GM19099 (cell line): ENCODE measurements around the gene MMD2.

Experiments
- POLR2A ChIP-seq: IDR thresholded peaks from 3 replicates; pipeline ENCODE4 v1.6.1; 2011; ENCODE audit warnings: low read depth; ENCODE audit not compliant: insufficient read length; ENCODE audit errors: extremely low read depth

Gene MMD2, protein sequence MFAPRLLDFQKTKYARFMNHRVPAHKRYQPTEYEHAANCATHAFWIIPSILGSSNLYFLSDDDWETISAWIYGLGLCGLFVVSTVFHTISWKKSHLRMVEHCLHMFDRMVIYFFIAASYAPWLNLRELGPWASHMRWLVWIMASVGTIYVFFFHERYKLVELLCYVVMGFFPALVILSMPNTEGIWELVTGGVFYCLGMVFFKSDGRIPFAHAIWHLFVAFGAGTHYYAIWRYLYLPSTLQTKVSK

DNA sequence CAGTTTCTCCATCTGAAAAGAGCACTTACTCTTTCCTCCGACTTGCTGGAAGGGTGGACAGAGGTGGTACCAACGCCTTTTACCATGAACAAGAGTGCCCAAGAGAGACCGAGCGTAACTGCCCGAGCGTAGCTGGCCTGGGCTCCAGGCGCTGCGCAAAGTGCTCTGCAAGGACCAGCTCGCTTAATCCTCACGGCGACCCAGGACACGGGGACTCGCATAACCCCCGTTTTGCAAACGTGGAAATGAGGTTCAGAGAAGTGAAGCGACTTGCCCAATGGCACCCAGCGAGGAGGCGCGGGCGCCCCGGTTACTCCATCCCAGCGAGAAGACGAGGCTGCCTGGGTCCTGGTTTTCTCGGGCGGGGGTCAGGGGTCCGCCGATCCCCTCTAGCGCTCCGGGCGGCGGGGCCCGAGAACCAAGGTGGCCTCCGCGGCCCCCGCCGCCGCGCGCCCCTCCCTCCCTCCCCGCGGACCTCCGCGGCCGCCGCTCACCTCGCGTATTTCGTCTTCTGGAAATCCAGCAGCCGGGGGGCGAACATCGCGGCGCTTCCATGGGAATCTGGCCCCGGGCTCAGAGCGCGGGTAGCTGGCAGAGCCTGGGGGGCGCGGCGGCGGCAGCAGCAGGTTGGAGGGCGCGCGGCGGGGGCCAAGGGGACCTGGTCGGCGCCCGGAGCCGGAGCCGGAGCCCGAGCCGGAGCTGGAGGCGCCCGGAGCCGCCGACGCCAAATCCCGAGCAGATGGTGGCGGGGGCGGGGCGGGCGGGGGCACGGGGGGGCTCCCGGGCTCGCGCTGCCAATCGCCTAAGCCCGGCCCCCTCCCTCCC lies at the start of gene MMD2:
Gene MMD2, minus strand, starts transcription at position 711 of the 825 bp plus-strand sequence. Its CDS starts 170 bp downstream, at position 541.
- no peak for TF ChIP-seq POLR2A

DNA sequence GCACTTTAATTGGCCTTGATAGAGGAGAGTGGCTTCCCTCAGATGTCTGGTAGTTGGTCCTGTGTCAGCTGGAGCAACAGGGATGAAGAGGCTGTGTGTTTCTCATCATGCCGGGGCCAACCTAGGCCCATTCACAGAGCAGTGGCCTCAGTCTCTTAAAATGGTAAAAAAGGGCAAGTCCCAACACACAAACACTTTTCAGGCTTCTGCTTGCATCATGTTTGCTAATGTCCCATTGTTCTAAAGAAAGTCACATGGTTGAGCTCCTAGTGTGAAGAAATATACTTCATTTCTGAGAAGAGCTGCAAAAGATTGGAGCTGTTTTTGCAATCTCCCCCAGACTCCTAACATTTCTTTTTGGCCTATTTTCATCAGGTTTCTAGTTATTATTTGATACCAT lies 46.1 kb upstream of the MMD2 start:
- TF ChIP-seq POLR2A = no peak

DNA sequence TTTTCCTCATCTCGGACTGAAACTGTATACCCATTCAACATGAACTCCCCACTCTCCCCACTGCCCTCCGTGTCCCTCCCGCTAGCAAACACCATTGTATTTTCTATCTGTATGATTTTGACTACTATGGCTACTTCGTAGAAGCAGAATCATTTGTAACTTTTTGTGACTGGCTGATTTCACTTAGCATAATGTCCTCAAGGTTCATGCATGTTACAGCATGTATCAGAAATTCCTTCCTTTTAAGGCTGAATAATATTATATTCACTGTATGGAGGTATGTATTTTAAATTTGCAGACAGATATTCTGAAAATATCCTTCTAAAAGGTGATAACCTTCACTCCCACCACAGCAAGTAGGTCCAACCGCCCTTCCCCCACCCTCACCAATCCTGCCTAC lies 42.9 kb upstream of the MMD2 start:
- no peak for TF ChIP-seq POLR2A

DNA sequence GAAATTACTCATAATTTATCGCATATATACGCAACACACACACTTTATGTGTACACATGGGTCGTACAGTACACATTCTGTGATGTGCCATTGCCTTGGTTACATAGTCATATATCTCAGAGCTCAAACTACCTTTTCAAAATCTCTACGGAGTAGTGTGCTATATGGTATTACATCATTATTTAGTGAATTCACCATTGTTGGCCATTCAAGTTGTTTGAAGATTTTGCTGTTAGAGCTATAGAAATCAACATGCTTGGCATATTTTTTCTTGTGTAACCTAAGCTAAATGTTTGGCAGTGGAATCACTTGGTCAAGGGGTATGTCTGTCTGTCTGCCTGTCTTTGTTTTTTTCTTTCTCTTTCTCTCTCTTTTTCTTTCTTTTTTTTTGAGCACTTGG lies 42.0 kb upstream of the MMD2 start:
- TF ChIP-seq POLR2A = no peak

DNA sequence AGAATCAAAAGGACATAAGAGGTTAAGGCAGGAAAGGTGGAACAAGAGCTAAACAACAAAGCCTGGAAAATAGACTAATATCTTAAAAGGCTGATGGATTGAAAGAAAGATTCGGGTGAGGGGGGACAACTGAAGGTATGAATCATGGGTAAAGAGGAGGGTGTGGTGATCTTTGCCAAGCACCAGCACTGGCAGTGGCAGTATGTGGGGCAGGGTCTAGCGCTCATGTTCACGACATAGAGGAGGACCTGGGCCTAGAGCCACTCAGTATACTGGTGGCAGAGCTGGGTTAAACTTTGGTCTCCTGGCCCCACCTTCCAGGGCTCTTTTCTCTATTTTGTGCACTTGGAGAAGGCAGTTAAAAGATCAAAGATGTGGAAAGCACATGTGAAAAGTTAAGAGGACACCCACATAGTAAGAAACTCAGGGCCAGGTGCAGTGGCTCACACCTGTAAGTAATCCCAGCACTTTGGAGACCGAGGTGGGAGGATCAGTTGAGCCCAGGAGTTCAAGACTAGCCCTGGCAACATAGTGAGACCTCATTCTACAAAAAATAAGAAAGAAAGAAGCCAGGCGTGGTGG lies 40.5 kb upstream of the MMD2 start:
- TF ChIP-seq POLR2A = no peak

DNA sequence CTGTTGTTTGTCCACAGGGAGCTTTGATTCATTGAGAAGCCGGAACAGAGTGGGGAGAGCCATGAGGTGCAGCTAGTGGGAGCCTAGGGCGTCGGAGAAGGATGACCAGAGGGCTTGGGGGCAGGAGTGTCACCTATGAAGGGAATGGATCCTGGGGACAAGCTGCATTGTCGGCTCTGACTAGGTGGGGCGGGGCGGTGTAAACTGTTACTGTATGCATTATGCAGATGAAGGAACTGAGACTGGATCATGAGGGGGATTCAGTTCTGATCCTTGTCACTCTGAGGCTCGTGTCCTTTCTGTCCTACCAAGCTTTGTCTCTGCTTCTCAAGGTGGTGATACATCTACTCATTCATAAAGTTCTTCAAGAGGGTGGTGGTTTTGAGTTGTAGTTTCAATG lies 39.9 kb upstream of the MMD2 start:
- TF ChIP-seq POLR2A = no peak

DNA sequence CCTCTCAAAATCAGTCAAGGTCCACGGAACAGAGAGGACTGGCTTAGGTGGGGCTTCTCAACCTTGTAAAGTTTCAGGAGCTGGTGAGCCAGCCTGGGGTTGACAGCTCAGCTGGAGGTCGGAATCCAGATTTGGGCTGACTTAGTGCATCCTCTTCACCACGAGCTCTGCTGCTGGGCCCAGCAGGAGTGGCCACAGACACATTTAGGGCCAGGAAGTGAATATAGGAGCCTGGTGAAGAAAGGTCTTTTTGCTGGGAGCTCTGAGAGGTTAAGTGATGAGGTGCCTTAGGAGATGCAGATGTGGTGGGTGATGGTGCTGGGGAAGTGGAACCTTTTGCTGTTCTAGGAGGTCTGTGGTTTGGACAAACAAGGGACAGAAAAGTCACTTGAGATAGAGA lies 39.3 kb upstream of the MMD2 start:
- TF ChIP-seq POLR2A = no peak

DNA sequence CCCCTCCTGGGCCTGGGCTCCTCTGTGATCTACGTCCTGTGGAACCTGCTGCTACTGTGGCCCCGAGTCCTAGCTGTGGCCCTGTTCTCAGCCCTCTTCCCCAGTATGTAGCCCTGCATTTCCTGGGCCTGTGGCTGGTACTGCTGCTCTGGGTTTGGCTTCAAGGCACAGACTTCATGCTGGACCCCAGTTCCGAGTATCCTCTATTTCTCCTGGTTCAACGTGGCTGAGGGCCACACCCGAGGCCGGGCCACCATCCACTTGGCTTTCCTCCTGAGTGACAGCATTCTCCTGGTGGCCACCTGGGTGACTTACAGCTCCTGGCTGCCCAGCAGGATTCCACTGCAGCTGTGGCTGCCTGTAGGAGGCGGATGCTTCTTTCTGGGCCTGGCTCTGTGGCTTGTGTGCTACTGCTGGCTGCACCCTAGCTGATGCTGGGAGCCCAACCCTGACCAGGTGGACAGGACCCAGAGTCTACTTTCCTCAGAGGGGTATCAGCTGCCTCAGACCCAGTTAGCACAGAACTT lies 37.8 kb upstream of the MMD2 start:
- TF ChIP-seq POLR2A = no peak

DNA sequence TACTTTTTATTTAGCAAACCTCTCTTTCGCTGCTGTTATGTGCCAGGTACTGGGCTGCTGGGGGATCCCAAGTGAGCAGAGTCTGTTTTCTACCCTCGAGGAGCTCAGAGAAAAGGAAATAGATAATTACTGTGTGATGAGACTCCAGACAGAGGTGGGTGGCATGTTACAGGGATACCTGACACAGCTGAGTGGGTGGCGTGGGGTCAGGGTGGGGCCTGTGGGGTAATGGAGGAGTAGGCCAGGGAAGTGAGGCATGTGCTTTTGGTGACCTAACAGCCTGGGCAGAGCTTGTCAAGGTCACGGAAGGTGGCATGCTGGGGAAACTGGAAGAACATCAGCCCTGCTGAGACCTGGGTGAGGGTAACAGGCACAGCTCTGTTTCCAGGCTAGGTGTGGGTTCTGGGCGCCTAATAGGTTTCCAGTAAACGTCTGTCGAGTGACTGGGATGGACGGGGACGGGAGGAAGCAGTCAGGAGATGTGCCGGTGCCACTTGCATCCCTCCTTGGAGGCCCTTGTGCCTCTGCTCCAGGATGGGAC lies 36.5 kb upstream of the MMD2 start:
- TF ChIP-seq POLR2A = no peak

DNA sequence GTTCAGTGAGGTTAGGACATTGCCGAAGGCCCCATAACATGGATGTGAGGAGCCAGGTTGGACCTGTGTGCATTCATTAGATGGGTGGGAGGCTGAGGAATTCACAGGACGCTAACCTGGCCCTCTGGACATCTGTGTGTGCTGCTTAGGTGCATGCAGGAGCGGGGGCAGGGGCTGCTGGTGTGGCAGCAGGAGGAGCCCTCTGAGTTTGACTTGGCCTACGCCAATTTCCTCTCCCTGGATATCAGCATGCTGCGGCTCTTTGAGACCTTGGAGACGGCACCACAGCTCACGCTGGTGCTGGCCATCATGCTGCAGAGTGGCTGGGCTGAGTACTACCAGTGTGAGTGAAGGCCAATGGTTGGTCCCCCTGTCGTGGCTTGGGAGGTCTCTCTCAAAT lies 34.5 kb upstream of the MMD2 start:
- TF ChIP-seq POLR2A = no peak

DNA sequence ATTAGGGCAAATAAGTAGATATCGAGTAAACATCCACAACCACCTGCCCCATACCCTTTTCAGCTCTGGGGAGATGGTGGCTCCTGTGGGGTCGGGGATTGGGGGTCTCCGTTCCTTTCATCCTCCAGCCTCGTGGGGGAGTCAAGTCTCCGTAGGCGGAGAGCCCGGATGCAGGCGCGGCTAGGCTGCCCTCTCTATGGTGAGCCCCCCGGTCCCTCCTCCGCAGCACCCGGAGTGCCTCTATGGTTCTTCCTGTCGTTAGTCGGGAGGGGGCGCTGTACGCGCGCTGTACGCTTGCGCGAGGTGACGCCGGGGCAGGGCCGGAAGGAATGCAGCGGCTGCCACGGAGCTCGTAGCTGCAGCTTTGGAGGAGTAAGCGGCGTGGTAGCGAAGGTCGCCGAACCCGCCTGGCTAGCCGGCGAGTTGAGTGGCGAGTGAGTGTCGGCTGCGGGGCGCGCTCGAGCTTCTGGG lies 14.8 kb upstream of the MMD2 start:
- TF ChIP-seq POLR2A = peak; percentile 81

DNA sequence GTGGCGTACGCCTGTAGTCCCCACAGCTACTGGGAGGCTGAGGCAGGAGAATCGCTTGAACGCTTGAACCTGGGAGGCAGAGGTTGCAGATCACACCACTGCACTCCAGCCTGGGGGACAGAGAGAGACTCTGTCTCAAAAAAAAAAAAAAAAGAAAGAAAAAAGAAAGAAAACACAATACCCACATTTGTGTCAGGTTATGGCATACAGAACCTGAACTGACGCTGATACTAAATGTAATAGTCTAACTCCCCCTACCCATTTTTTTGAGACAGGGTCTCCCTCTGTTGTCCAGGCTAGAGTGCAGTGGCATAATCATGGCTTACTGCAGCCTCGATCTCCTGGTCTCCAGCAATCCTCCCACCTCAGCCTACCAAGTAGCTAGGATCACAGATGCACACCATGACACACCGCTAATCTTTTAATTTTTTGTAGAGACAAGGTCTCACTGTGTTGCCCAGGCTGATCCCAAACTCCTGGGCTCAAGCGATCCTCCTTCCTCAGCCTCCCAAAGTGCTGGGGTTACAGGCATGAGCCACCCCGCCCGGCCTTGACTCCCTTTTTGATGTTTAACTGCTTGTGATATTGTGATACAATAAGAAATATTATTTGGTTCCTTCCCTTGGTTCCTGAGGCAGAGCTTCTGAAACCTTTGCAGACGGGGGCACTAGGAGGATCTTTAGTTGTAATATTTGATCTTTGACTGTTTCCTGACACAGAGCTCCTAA lies 6.5 kb upstream of the MMD2 start:
- no peak for TF ChIP-seq POLR2A

DNA sequence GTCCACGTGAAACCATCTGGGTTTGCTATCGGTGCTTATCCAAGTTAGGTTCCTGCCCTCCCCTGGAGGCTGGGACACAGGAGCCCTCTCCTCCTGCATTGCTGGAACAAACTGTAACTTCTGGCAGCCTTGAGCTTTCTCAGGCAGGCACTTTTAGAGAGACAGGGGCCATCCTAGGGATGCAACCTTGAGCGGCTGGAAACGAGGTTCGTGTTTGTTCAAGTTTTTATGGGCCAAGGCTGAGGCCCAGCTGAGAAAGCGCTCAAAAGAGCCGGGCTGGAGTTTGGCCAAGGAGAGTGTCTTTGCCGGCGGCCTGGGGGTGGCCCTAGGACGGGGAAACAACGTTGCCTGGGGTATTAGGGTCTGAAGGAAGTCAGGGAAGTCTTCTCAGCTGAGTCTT lies 5.5 kb upstream of the MMD2 start:
- TF ChIP-seq POLR2A = no peak

DNA sequence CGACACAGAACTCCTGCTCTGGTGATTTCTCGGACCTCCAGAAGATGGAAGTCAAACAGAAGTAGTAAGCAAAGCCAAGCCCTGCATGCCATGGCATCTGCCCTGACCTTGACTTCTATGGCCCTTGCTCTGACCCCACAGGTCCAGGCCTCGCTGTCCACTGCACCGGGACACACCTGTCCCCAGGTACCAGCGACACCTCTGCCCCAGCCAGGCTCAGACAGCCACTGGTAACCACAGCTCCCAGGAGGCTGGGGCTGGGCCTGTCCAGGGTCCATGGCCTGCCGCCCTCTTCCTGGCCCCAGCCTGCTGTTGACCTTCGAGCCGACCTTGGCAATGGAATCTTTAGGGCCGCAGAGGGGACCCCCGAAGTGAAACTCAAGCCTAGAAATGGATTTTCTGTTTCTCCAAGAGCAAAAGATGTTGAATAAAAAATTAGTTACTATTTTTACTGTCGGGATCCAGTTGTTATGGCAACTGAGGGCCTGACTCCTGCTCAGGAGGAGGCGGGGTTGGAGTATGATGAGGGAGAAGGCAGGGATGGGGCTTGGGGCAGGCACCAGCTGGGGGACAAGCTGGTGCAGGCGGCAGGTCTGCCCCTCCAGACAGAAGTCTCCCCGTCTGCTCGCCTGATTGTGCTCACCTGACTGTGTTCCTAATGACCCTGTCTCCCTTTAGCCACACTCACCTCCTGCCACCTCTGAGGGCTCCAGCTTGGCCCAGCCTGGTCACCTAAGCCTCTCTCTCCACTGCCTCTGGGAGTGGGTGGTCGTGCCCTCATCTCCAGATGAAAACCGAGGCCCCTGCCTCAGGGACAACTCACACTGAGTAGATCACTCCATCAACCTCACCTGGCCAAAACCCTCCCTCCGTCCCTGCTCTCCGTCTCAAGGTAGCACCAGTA lies 4.1 kb upstream of the MMD2 start:
- TF ChIP-seq POLR2A = no peak
